Measurements from ENCODE around the gene BICRA. TPM values are rescaled to one million over a fixed set of nuclear protein-coding genes. Genes with fewer than 3 reads are reported as not detected.
"Not testable (repeated sequence)": the region's sequence is repeated elsewhere in the genome, so short reads cannot be mapped to it uniquely, and the experiment has no call there.

The BICRA gene
- total RNA-seq, 1 donor from 2014 or later = 15.9 TPM

DNA sequence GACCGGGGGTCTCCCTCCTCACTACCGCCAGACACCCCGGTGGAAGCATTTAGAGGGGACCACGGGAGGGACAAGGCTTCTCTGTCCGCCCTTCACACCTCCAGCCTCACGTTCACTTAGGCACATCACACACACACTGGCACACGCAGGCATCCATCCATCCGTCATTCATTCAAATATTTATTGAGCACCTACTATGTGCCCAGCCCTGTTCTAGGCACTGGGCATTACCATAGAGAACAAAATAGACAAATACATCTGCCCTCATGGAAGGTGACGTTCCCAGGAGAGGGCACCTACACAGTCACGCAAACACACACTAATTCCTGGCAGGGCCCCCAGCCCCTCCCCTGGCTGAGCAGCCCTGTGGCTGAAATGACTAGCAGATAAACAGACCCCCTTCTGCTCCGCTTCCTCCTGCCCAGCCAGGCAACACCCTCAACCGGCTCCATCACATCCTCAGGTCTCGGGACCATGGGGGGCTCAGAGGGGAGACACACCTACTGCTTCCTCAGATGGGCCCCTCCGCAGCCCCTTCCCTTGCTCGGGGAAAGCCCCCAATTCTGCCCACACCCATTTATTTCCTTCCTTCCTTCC lies 132.7 kb downstream of the BICRA start:
- intact Hi-C loops (cut with DNase I) = loop anchor here (2.0 kb wide), 1 partner anchor 29 kb away; the partner anchor contains the start of gene EHD2
- no peak overlapping the region for H3K4me3 ChIP-seq
- no peaks in the 10 kb centered on the region for H3K9me3 ChIP-seq
- TF ChIP-seq CTCF (IDR thresholded peaks at IDR 0.05) = no peak
- ATAC-seq (no peak), DNase-seq (no peak)
- H3K27ac ChIP-seq = no peak overlapping the region
- H3K36me3 ChIP-seq = peaks cover 45% of the 10 kb centered on the region
- no peaks in the 10 kb centered on the region for H3K27me3 ChIP-seq
- H3K4me1 ChIP-seq = peaks cover 29% of the 10 kb centered on the region

GRCh38 chr19:47742634-47743033 lies 133.7 kb downstream of the BICRA start:
- Histone ChIP-seq H3K9me3 (no peaks in the 10 kb centered on the region), H3K4me3 (peak overlapping the region; percentile 51), H3K36me3 (peaks cover 48% of the 10 kb centered on the region), H3K27ac (peak overlapping the region; percentile 92), H3K4me1 (peaks cover 35% of the 10 kb centered on the region), H3K27me3 (no peaks in the 10 kb centered on the region)
- ATAC-seq = no peak
- DNase-seq = no peak
- intact Hi-C loops (cut with DNase I) = loop anchor here (2.0 kb wide), 1 partner anchor 30 kb away; the partner anchor contains the start of gene EHD2
- TF ChIP-seq CTCF (IDR thresholded peaks at IDR 0.05) = no peak

GRCh38 chr19:47745010-47745901 lies 136.3 kb downstream of the BICRA start, which contains the start of gene NOP53:
NOP53 (plus strand) TSS chr19:47745546; CDS start chr19:47745560, 14 bp downstream.
- H3K36me3 ChIP-seq = peaks cover 48% of the 10 kb centered on the region
- ATAC-seq (peak; percentile 74), DNase-seq (peak; percentile 98)
- H3K4me3 ChIP-seq = peak within 1 kb of the TSS; percentile 77
- no peaks in the 10 kb centered on the region for H3K9me3 ChIP-seq
- H3K4me1 ChIP-seq = peaks cover 35% of the 10 kb centered on the region
- intact Hi-C loops (cut with DNase I) = no loop called here
- no peaks in the 10 kb centered on the region for H3K27me3 ChIP-seq
- no peak for TF ChIP-seq CTCF (IDR thresholded peaks at IDR 0.05)
- peak within 1 kb of the TSS; percentile 97 for H3K27ac ChIP-seq

GRCh38 chr19:47746129-47746528 lies 137.2 kb downstream of the BICRA start:
- Histone ChIP-seq H3K36me3 (peaks cover 54% of the 10 kb centered on the region), H3K4me1 (peaks cover 35% of the 10 kb centered on the region), H3K4me3 (peak overlapping the region; percentile 77)
- DNase-seq; H3K27ac ChIP-seq; intact Hi-C loops (cut with DNase I); H3K27me3 ChIP-seq; H3K9me3 ChIP-seq; ATAC-seq: not testable (repeated sequence)

- no peak for ATAC-seq
- no peak for TF ChIP-seq CTCF (IDR thresholded peaks at IDR 0.05)
- Histone ChIP-seq H3K4me3 (no peak overlapping the region), H3K9me3 (no peaks in the 10 kb centered on the region), H3K4me1 (peaks cover 19% of the 10 kb centered on the region), H3K27me3 (no peaks in the 10 kb centered on the region), H3K36me3 (peaks cover 77% of the 10 kb centered on the region), H3K27ac (no peak overlapping the region)
- DNase-seq = no peak
- intact Hi-C loops (cut with DNase I) = no loop called here
These were observed 140.4 kb downstream of the BICRA start for GRCh38 chr19:47749326-47749725.

DNA sequence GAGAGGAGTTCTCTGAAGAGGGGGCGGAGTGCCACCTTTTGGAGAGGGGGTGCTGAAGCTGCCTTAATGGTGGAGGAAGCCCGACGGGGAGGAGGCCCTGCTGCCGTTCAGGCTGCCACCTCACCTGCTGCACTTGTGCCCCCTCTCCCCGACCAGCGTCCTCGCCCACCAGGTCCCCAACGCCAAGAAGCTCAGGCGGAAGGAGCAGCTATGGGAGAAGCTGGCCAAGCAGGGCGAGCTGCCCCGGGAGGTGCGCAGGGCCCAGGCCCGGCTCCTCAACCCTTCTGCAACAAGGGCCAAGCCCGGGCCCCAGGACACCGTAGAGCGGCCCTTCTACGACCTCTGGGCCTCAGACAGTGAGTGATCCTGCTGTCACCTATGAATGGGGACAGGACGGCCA lies 141.8 kb downstream of the BICRA start:
- H3K27ac ChIP-seq = no peak overlapping the region
- H3K4me3 ChIP-seq = no peak overlapping the region
- H3K9me3 ChIP-seq = no peaks in the 10 kb centered on the region
- peaks cover 91% of the 10 kb centered on the region for H3K36me3 ChIP-seq
- TF ChIP-seq CTCF (IDR thresholded peaks at IDR 0.05) = no peak
- H3K4me1 ChIP-seq = peaks cover 11% of the 10 kb centered on the region
- intact Hi-C loops (cut with DNase I) = no loop called here
- no peaks in the 10 kb centered on the region for H3K27me3 ChIP-seq
- ATAC-seq (no peak), DNase-seq (no peak)
